GM19438 (cell line): ENCODE measurements around the gene SPECC1.
"Not testable (repeated sequence)": the region's sequence is repeated elsewhere in the genome, so short reads cannot be mapped to it uniquely, and the experiment has no call there.

ENCODE experiments used
- ATAC-seq: cut with Tn5 transposase; IDR thresholded peaks from one replicate; pipeline ENCODE4 v1.9.1; 2021; ENCODE audit warnings: low read depth; ENCODE audit not compliant: unreplicated experiment

The SPECC1 gene

GRCh38 chr17:20225162-20226115 is 216.3 kb downstream of the SPECC1 start:
- ATAC-seq = no peak

GRCh38 chr17:20226814-20227482 is 217.8 kb downstream of the SPECC1 start:
- ATAC-seq = no peak

- not testable (repeated sequence) for ATAC-seq
Measured at GRCh38 chr17:20227720-20228370, 218.7 kb downstream of the SPECC1 start.

GRCh38 chr17:20228410-20228809 is 219.3 kb downstream of the SPECC1 start:
- no peak for ATAC-seq

- ATAC-seq = no peak
Measured at GRCh38 chr17:20228860-20229259, 219.7 kb downstream of the SPECC1 start.

GRCh38 chr17:20230924-20231323 is 221.8 kb downstream of the SPECC1 start:
- ATAC-seq = no peak

- no peak for ATAC-seq
Measured at GRCh38 chr17:20232611-20233010, 223.5 kb downstream of the SPECC1 start.

- no peak for ATAC-seq
Measured at GRCh38 chr17:20234276-20234675, 225.1 kb downstream of the SPECC1 start.

GRCh38 chr17:20235747-20236146 is 226.6 kb downstream of the SPECC1 start:
- no peak for ATAC-seq

GRCh38 chr17:20236578-20237227 is 227.5 kb downstream of the SPECC1 start:
- ATAC-seq = no peak

- not testable (repeated sequence) for ATAC-seq
Measured at GRCh38 chr17:20239776-20240175, 230.6 kb downstream of the SPECC1 start.

- ATAC-seq = no peak
Measured at GRCh38 chr17:20241855-20242254, 232.7 kb downstream of the SPECC1 start.

- no peak for ATAC-seq
Measured at GRCh38 chr17:20242271-20242670, 233.1 kb downstream of the SPECC1 start.

GRCh38 chr17:20243524-20243923 is 234.4 kb downstream of the SPECC1 start:
- ATAC-seq = no peak

GRCh38 chr17:20244671-20245070 is 235.5 kb downstream of the SPECC1 start:
- no peak for ATAC-seq

- no peak for ATAC-seq
Measured at GRCh38 chr17:20246692-20247091, 237.5 kb downstream of the SPECC1 start.

- no peak for ATAC-seq
Measured at GRCh38 chr17:20253323-20253722, 244.2 kb downstream of the SPECC1 start.

GRCh38 chr17:20254541-20254940 is 245.4 kb downstream of the SPECC1 start:
- no peak for ATAC-seq

- ATAC-seq = no peak
Measured at GRCh38 chr17:20256144-20256543, 247.0 kb downstream of the SPECC1 start.

GRCh38 chr17:20257008-20257407 is 247.8 kb downstream of the SPECC1 start:
- no peak for ATAC-seq

- no peak for ATAC-seq
Measured at GRCh38 chr17:20257798-20258197, 248.6 kb downstream of the SPECC1 start.
